IgD-negative memory B cell (primary cell): ENCODE measurements around the gene GPR35. TPM values are rescaled to one million over a fixed set of nuclear protein-coding genes. Genes with fewer than 3 reads are reported as not detected.
"Not testable (repeated sequence)": the region's sequence is repeated elsewhere in the genome, so short reads cannot be mapped to it uniquely, and the experiment has no call there.

Source experiments
- H3K27ac Mint-ChIP-seq, 3 donors: one replicate each; pipeline ENCODE4 v1.8.0; 2020 to 2022; ENCODE audit warnings: mild to moderate bottlenecking in 3 of 3, mixed read lengths in 3 of 3, moderate library complexity in 1 of 3
- H3K27me3 Mint-ChIP-seq: one replicate; pipeline ENCODE4 v1.8.0; 2021; ENCODE audit warnings: mixed read lengths
- H3K36me3 Mint-ChIP-seq: one replicate; pipeline ENCODE4 v1.8.0; 2020; ENCODE audit warnings: mild to moderate bottlenecking, mixed read lengths
- H3K4me1 Mint-ChIP-seq, 3 donors: one replicate each; pipeline ENCODE4 v1.8.0; 2020 to 2022; ENCODE audit warnings: mixed read lengths in 3 of 3, mild to moderate bottlenecking in 1 of 3
- H3K4me3 Mint-ChIP-seq, 4 donors: one replicate each; pipeline ENCODE4 v1.8.0; 2020 to 2022; ENCODE audit warnings: mild to moderate bottlenecking in 4 of 4, mixed read lengths in 4 of 4, moderate library complexity in 3 of 4
- H3K9me3 Mint-ChIP-seq, 3 donors: one replicate each; pipeline ENCODE4 v1.8.0; 2020 to 2021; ENCODE audit warnings: mixed read lengths in 3 of 3, mild to moderate bottlenecking in 1 of 3
- polyA plus RNA-seq: library from polyadenylated mRNA; unstranded; fragments of 300-500 nt; fragmentation: Illumina TruSeq; gene quantifications from one replicate; pipeline ENCODE4 v1.2.3, GENCODE V29; 2021

GPR35 gene
- polyA plus RNA-seq, 1 donor from 2014 or later = not detected

DNA sequence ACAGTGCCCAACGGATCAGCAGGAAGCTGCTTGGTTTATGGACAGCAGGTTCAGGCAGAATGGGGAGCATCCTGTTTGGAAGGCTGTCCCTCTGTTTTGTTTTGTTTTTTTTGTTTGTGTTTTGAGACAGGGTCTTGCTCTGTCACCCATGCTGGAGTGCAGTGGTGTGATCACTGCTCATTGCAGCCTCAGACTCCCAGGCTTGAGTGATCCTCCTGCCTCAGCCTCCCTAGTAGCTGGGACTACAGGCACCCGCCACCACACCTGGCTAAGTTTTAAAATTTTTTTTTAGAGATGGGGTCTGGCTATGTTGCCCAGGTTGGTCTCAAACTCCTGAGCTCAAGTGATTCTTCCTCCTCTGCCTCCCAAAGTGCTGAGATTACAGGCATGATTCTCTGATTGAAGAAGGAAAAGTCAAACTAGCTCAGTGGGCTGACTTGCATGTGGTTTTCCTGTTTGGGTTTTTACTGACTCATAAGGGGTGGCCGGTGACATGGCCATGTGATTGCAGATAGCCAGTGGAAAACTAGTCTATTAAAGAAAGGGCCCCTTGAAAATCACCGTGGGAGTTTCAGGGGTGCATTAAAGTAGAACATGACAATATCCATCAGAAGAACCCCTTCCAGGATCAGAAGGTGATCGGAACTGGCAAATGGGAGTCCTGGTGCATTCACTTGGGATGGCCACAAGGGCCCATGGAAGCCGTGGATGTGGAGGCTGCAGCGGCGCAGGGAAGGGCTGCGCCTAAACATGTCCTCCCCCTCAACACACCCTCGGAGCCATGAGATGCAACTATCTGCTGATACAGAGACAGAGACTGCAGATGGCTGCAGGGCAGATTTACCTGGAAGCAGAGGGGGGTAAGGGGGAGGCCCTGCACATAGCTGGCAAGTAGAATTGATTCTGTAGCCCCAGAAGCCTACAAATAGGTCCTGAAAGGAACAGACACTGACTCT is 30.9 kb downstream of the GPR35 start:
- Mint-ChIP-seq H3K4me1 (peaks cover 0 to 9% (median 1%) of the 10 kb centered on the region in 3 donors), H3K27me3 (peaks cover 21% of the 10 kb centered on the region), H3K4me3 (no peak overlapping the region), H3K36me3 (no peaks in the 10 kb centered on the region), H3K27ac (no peak overlapping the region), H3K9me3 (peaks cover 0 to 4% (median 4%) of the 10 kb centered on the region in 3 donors)

GRCh38 chr2:240659883-240660282 is 34.6 kb downstream of the GPR35 start:
- H3K4me3 Mint-ChIP-seq, H3K4me1 Mint-ChIP-seq, H3K36me3 Mint-ChIP-seq, H3K27me3 Mint-ChIP-seq, H3K27ac Mint-ChIP-seq, H3K9me3 Mint-ChIP-seq: not testable (repeated sequence)

DNA sequence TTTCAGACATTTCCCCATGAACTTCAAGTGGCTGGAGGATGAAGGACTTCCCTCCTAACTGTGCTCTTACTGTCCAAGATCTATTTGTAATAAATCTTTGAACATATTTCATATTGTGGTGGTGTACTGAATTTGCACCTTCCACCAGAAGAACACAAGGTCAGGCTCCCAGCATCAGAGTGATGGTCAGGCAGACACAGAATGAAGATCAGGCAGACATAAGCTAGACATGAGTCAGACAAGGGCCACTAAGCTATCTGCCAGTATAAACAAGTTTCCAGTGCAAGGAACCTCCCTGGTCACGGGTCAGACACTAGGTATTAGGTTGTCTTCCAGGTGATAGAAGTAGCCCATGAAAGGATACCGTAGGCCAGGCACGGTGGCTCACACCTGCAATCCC is 37.4 kb downstream of the GPR35 start:
- Mint-ChIP-seq H3K9me3 (peaks cover 2 to 13% (median 6%) of the 10 kb centered on the region in 3 donors), H3K36me3 (no peaks in the 10 kb centered on the region), H3K4me1 (no peaks in the 10 kb centered on the region), H3K27ac (no peak overlapping the region), H3K4me3 (no peak overlapping the region), H3K27me3 (peaks cover 2% of the 10 kb centered on the region)

DNA sequence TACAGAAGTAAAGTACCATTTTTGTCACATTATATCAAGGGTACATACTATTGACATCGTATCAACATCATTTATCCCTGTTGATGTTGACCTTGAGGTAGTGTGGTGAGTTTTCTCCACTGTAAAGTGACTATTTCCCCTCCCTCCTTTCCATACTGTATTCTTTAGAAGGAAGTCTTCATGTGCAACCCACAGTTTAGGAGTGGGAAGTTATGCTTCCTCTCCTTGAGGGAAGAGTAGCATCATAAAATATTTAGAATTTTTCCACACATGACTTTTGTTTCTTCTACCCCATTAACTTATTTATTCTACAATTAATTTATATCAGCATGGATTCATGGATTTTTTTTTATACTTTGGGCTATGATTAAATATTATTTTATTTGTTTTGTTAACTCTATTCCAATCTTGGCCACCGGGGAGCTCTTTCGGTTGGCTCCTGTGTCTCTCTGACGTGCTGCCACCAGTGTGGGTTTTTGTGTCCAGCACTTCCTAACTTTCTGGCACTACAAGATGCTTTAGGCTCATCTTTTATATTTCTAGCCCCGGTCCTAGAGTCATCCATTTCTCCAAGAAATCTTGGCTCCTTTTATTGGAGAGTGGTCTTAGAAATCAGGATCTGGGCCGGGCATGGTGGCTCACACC is 38.4 kb downstream of the GPR35 start:
- peaks cover 2 to 13% (median 8%) of the 10 kb centered on the region in 3 donors for H3K9me3 Mint-ChIP-seq

DNA sequence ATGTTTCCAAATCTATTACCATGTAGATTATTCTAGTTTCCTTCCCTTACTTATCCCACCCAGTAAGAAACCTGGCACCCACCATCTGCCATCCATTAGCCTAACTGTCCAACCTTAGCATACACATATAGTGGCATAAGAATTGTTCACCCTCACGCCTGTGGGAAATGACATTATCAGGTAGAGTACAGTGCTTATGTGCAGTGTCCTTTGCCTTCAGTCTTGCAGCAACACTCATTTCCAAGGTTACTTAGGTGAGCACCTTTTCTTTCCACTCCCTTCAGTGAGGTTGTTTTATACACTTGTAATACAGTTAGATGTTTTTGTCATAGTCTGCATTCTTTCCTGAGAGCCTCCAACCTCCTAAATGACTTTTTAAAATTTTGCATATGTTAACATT is 39.3 kb downstream of the GPR35 start:
- Mint-ChIP-seq H3K4me1 (no peaks in the 10 kb centered on the region), H3K36me3 (no peaks in the 10 kb centered on the region), H3K27ac (no peak overlapping the region), H3K9me3 (peaks cover 2 to 13% (median 8%) of the 10 kb centered on the region in 3 donors), H3K27me3 (peaks cover 2% of the 10 kb centered on the region), H3K4me3 (no peak overlapping the region)

More for the DNA sequence above, 38.4 kb downstream of the GPR35 start:
- no peak overlapping the region for H3K4me3 Mint-ChIP-seq
- H3K4me1 Mint-ChIP-seq = no peaks in the 10 kb centered on the region
- H3K27ac Mint-ChIP-seq = no peak overlapping the region
- H3K36me3 Mint-ChIP-seq = no peaks in the 10 kb centered on the region
- H3K27me3 Mint-ChIP-seq = peaks cover 2% of the 10 kb centered on the region

DNA sequence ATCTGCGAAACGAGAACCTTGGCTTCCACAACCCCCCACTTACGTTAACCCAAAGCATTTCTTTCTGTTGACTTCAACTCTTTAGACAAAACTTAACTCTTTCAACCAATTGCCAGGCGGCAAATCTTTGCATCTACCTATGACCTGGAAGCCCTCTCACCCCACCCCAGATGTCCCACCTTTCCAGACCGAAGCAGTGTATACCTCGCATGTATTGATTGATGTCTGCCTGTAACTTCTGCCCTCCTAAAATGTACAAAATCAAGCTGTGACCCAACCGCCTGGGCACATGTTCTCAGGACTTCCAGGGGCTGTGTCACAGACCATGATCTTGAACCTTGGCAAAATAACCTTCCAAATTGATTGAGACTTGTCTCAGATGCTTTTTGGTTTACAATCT is 45.1 kb downstream of the GPR35 start:
- H3K36me3 Mint-ChIP-seq = no peaks in the 10 kb centered on the region
- H3K9me3 Mint-ChIP-seq = peaks cover 0 to 5% (median 2%) of the 10 kb centered on the region in 3 donors
- no peaks in the 10 kb centered on the region for H3K4me1 Mint-ChIP-seq
- H3K27ac Mint-ChIP-seq = no peak overlapping the region
- peaks cover 16% of the 10 kb centered on the region for H3K27me3 Mint-ChIP-seq
- H3K4me3 Mint-ChIP-seq = no peak overlapping the region

DNA sequence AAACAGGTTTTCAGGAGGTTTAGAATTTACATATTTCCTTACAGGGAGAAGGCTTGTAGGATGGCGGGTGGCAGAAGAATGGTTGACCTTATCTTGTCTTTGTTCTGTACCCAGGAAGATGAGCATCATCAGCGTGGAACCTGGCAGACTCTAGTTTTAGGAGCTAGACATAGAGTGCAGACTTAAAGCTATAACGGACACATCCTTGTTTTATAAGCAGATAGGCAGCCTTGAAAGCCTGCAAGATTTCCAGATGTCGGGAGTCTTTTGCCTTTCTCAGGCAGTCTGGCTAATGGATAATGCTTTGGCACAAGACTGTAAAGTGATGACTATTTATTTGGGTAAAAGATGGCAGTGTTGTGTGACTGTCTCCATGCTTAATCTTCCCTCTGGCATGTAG is 45.7 kb downstream of the GPR35 start:
- Mint-ChIP-seq H3K4me3 (no peak overlapping the region), H3K9me3 (peaks cover 0 to 4% (median 2%) of the 10 kb centered on the region in 3 donors), H3K27me3 (peaks cover 16% of the 10 kb centered on the region), H3K4me1 (no peaks in the 10 kb centered on the region), H3K36me3 (no peaks in the 10 kb centered on the region), H3K27ac (no peak overlapping the region)

DNA sequence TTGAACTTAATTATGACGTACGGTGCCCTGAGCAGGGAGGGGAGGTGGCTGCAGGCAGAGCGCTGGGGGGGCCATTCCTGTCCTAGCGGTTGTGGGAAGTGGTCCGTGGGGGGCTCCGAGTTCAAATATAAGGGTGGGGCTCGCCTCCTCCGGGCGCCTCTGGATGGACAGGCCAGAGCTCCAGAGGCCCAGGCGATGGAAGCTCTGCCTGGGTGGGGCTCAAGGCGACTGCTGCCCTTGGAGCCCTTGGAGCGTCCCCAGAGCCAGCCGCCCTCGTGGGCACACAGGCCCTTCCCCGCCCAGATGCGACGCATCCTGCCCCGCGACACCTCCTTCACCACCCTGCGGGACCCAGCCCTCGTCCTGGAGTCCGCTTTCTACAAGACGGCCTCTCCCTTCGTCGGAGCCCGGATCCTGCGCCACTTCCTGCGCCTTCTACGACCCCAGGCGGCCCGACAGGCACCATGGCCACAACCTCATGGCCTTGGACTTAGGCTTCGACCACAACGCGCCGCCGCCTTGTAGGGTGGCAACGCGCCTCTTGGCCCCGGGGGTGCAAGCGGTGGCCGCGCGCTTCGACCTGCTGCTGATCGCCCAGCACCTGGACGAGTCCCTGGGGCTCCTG is 46.9 kb downstream of the GPR35 start:
- Mint-ChIP-seq H3K27ac (no peak overlapping the region), H3K36me3 (no peaks in the 10 kb centered on the region), H3K27me3 (peaks cover 16% of the 10 kb centered on the region), H3K4me3 (no peak overlapping the region), H3K9me3 (peaks cover 0 to 2% (median 0%) of the 10 kb centered on the region in 3 donors), H3K4me1 (no peaks in the 10 kb centered on the region)

GRCh38 chr2:240672701-240673190 is 47.5 kb downstream of the GPR35 start:
- Mint-ChIP-seq H3K36me3 (no peaks in the 10 kb centered on the region), H3K27me3 (peaks cover 16% of the 10 kb centered on the region), H3K4me1 (no peaks in the 10 kb centered on the region), H3K9me3 (peaks cover 0 to 2% (median 0%) of the 10 kb centered on the region in 3 donors), H3K4me3 (no peak overlapping the region), H3K27ac (no peak overlapping the region)

DNA sequence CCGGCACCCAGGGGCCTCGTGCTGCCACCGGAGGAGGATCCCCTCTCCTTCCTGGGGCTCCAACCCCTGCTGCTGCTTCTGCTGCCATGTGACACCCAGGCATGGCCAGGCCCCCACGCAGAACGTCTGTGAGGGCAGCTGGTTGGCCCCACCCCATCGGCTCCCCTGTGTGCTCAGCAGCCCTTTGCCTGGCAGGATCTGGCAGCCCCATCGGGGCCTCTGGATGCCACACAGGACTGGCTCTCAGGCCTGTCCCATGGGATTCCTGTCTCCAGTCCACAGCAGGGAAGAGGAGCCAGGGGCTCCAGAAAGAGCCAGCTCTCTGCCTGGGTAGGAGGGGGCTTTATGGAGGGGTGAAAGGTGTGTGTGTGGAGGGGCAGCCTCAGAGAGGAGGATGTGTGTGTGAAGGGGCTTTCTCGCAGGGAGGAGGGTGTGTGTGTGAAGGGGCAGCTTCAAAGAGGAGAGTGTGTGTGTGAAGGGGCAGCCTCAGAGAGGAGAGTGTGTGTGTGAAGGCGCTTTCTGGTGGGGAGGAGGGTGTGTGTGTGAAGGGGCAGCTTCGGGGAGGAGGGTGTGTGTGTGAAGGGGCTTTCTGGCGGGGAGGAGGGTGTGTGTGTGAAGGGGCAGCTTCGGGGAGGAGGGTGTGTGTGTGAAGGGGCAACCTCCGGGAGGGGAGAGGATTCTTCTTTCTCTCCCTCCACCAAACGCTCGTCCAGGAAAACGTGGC is 49.3 kb downstream of the GPR35 start:
- not testable (repeated sequence) for H3K4me1 Mint-ChIP-seq, H3K27ac Mint-ChIP-seq, H3K9me3 Mint-ChIP-seq, H3K4me3 Mint-ChIP-seq, H3K36me3 Mint-ChIP-seq
- H3K27me3 Mint-ChIP-seq = peaks cover 16% of the 10 kb centered on the region

- H3K36me3 Mint-ChIP-seq, H3K4me3 Mint-ChIP-seq, H3K9me3 Mint-ChIP-seq, H3K27ac Mint-ChIP-seq, H3K4me1 Mint-ChIP-seq: not testable (repeated sequence)
- peaks cover 16% of the 10 kb centered on the region for H3K27me3 Mint-ChIP-seq
Observed at GRCh38 chr2:240675345-240675744, 50.1 kb downstream of the GPR35 start.

DNA sequence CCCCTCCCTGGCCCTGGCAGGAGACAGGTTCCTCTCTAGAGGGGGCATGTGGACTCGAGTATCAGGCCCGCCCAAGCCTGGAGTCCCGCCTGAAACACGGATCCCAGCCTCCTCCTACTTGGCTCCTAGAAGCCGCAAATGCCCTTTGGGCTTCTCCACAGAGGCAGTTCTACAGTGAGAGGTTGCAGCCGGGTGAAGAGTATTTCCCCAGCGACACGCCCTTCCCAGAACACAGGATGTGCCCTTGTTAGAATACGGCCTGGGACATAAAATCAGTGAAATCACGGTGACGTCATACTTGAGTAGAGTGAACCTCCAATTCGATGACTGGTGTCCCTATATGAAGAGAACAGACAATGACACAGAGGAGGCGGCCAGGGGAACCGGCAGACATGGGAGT is 52.8 kb downstream of the GPR35 start:
- not testable (repeated sequence) for H3K4me3 Mint-ChIP-seq, H3K4me1 Mint-ChIP-seq, H3K36me3 Mint-ChIP-seq, H3K9me3 Mint-ChIP-seq, H3K27me3 Mint-ChIP-seq, H3K27ac Mint-ChIP-seq

DNA sequence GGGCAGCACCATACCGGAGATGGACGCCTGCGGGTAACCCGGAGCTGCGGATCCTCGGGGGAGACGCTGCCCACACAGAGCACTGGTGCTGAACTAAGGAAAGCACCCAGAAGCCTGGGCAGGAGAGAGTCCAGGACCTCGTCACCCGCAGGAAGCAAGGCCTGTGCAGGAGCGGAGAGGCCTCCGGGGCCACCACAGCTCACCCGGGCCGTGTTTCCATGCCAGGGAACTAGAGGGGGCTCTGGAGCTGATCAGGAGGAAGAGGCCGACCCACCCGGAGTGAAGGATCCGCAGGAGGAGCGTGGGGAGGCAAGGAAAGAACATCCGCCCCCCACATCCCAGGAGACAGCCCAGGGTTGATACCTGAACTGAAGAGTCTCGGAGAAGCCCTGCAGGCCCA is 53.6 kb downstream of the GPR35 start:
- not testable (repeated sequence) for H3K27me3 Mint-ChIP-seq, H3K4me3 Mint-ChIP-seq, H3K36me3 Mint-ChIP-seq, H3K27ac Mint-ChIP-seq, H3K4me1 Mint-ChIP-seq, H3K9me3 Mint-ChIP-seq

GRCh38 chr2:240680185-240680584 is 54.9 kb downstream of the GPR35 start:
- H3K27me3 Mint-ChIP-seq, H3K27ac Mint-ChIP-seq, H3K4me3 Mint-ChIP-seq, H3K36me3 Mint-ChIP-seq, H3K9me3 Mint-ChIP-seq, H3K4me1 Mint-ChIP-seq: not testable (repeated sequence)
